ENCODE results near the gene CPA4.
"Not testable (repeated sequence)": the region's sequence is repeated elsewhere in the genome, so short reads cannot be mapped to it uniquely, and the experiment has no call there.

The CPA4 gene

GRCh38 chr7:130303127-130303526, 10.2 kb downstream of the CPA4 start:
- no peak for DNase-seq (ENCODE audit: low read depth)

GRCh38 chr7:130303551-130303950, 10.6 kb downstream of the CPA4 start:
- no peak for DNase-seq (ENCODE audit: low read depth)

- no peak for DNase-seq (ENCODE audit: low read depth)
Observed at GRCh38 chr7:130303982-130304381, 11.0 kb downstream of the CPA4 start.

- no peak for DNase-seq (ENCODE audit: low read depth)
Observed at GRCh38 chr7:130304878-130305277, 11.9 kb downstream of the CPA4 start.

- no peak for DNase-seq (ENCODE audit: low read depth)
Observed at GRCh38 chr7:130305433-130306042, 12.6 kb downstream of the CPA4 start.

- DNase-seq (ENCODE audit: low read depth): no peak
Observed at GRCh38 chr7:130309986-130310385, 17.0 kb downstream of the CPA4 start.

- no peak for DNase-seq (ENCODE audit: low read depth)
Observed at GRCh38 chr7:130314305-130314704, 21.3 kb downstream of the CPA4 start.

- DNase-seq (ENCODE audit: low read depth): no peak
Observed at GRCh38 chr7:130319541-130319940, 26.6 kb downstream of the CPA4 start.

- not testable (repeated sequence) for DNase-seq (ENCODE audit: low read depth)
Observed at GRCh38 chr7:130321542-130322229, 28.7 kb downstream of the CPA4 start.

GRCh38 chr7:130322615-130323014, 29.7 kb downstream of the CPA4 start:
- no peak for DNase-seq (ENCODE audit: low read depth)

- no peak for DNase-seq (ENCODE audit: low read depth)
Observed at GRCh38 chr7:130324306-130324943, 31.5 kb downstream of the CPA4 start.

- DNase-seq (ENCODE audit: low read depth): no peak
Observed at GRCh38 chr7:130329681-130330080, 36.7 kb downstream of the CPA4 start.

- no peak for DNase-seq (ENCODE audit: low read depth)
Observed at GRCh38 chr7:130332259-130333053, 39.5 kb downstream of the CPA4 start.

- DNase-seq (ENCODE audit: low read depth): no peak
Observed at GRCh38 chr7:130333832-130334231, 40.9 kb downstream of the CPA4 start.

GRCh38 chr7:130334274-130334673, 41.3 kb downstream of the CPA4 start:
- DNase-seq (ENCODE audit: low read depth): no peak

GRCh38 chr7:130337410-130337971, 44.5 kb downstream of the CPA4 start:
- DNase-seq (ENCODE audit: low read depth): no peak

- DNase-seq (ENCODE audit: low read depth): no peak
Observed at GRCh38 chr7:130338233-130338632, 45.3 kb downstream of the CPA4 start.

- DNase-seq (ENCODE audit: low read depth): no peak
Observed at GRCh38 chr7:130341882-130342281, 48.9 kb downstream of the CPA4 start.

GRCh38 chr7:130342701-130343380, 49.9 kb downstream of the CPA4 start:
- no peak for DNase-seq (ENCODE audit: low read depth)

- DNase-seq (ENCODE audit: low read depth): no peak
Observed at GRCh38 chr7:130344271-130344866, 51.4 kb downstream of the CPA4 start, which contains the start of gene CPA5. Gene CPA5 (plus strand): TSS chr7:130344816. CDS start chr7:130346486, 1,670 bp downstream.

- no peak for DNase-seq (ENCODE audit: low read depth)
Observed at GRCh38 chr7:130345136-130345535, 52.2 kb downstream of the CPA4 start.
